Tibial nerve (tissue), 3 donors: ENCODE measurements around the gene EDAR.

Source experiments
- CTCF ChIP-seq, 5 experiments: fragments of 200-600 bp in 3 of 5; fragments of 450-650 bp in 2 of 5; sonication (generic) in 3 of 5; IDR thresholded peaks; one replicate each; pipeline ENCODE4 v1.5.1; 2016 to 2019; ENCODE audit warnings: antibody characterized with exemption in 5 of 5, mild to moderate bottlenecking in 3 of 5, moderate library complexity in 2 of 5
- POLR2A ChIP-seq, 2 donors: fragments of 450-650 bp; IDR thresholded peaks; one replicate each; pipeline ENCODE4 v1.6.1; 2017; ENCODE audit warnings: antibody characterized with exemption in 2 of 2, mild to moderate bottlenecking in 2 of 2, moderate library complexity in 2 of 2

DNA sequence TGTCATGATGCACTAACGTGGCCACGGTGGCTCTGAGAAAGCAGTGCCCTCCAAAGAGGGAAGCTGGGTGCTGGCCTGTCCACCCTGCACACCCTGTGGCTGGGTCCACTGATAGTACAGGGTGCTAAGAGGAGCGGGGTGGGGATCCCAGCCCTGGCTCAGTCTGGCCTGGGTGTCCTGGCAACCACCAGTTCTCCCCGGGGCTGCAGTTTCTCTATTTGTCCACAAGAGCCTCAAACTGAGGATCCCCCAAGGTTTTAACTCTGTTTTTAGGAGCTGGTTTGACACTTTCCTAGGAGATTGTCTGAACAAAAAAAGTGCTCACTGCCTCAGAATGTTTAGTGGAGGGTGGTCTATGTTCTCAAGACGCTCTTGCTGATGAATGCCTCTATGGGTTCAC, 29.0 kb downstream of the EDAR start:
- TF ChIP-seq POLR2A (IDR thresholded peaks at IDR 0.05) = no peak
- TF ChIP-seq CTCF (IDR thresholded peaks at IDR 0.05) = no peak
